Measurements from ENCODE around the gene NMNAT3.
A peak's percentile ranks its signal among the peaks of the same experiment; 100 is the strongest.

NMNAT3 gene

GRCh38 chr3:139537795-139538621 is 139.8 kb downstream of the NMNAT3 start:
- no peak for FAIRE-seq

GRCh38 chr3:139537361-139537760 is 140.4 kb downstream of the NMNAT3 start:
- FAIRE-seq, result no peak

- FAIRE-seq, result peak; percentile 36
Observed at GRCh38 chr3:139534992-139535879, 142.5 kb downstream of the NMNAT3 start.

- FAIRE-seq, result no peak
Observed at GRCh38 chr3:139534455-139534812, 143.3 kb downstream of the NMNAT3 start.

- FAIRE-seq, result no peak
Observed at GRCh38 chr3:139533781-139534454, 143.9 kb downstream of the NMNAT3 start.

GRCh38 chr3:139532976-139533375 is 144.8 kb downstream of the NMNAT3 start:
- FAIRE-seq, result no peak

- FAIRE-seq, result peak; percentile 89
Observed at GRCh38 chr3:139530717-139531116, 147.1 kb downstream of the NMNAT3 start.

- no peak for FAIRE-seq
Observed at GRCh38 chr3:139529662-139530061, 148.1 kb downstream of the NMNAT3 start.

GRCh38 chr3:139528924-139529323 is 148.8 kb downstream of the NMNAT3 start:
- FAIRE-seq, result no peak

GRCh38 chr3:139528281-139528680 is 149.5 kb downstream of the NMNAT3 start:
- no peak for FAIRE-seq

GRCh38 chr3:139527265-139527664 is 150.5 kb downstream of the NMNAT3 start:
- no peak for FAIRE-seq

- no peak for FAIRE-seq
Observed at GRCh38 chr3:139526146-139526545, 151.6 kb downstream of the NMNAT3 start.

GRCh38 chr3:139524841-139525636 is 152.7 kb downstream of the NMNAT3 start:
- FAIRE-seq, result no peak

GRCh38 chr3:139523718-139524117 is 154.1 kb downstream of the NMNAT3 start:
- no peak for FAIRE-seq

- no peak for FAIRE-seq
Observed at GRCh38 chr3:139523166-139523565, 154.6 kb downstream of the NMNAT3 start.

GRCh38 chr3:139522421-139522820 is 155.4 kb downstream of the NMNAT3 start:
- FAIRE-seq, result no peak

GRCh38 chr3:139521816-139522215 is 156.0 kb downstream of the NMNAT3 start:
- no peak for FAIRE-seq

GRCh38 chr3:139521144-139521543 is 156.6 kb downstream of the NMNAT3 start:
- FAIRE-seq, result no peak

- FAIRE-seq, result no peak
Observed at GRCh38 chr3:139519998-139520737, 157.6 kb downstream of the NMNAT3 start.

- FAIRE-seq, result no peak
Observed at GRCh38 chr3:139518926-139519842, 158.6 kb downstream of the NMNAT3 start.

- no peak for FAIRE-seq
Observed at GRCh38 chr3:139518306-139518705, 159.5 kb downstream of the NMNAT3 start.
